ENCODE data around the gene NT5C. TPM values are rescaled to one million over a fixed set of nuclear protein-coding genes. Genes with fewer than 3 reads are reported as not detected.

The NT5C gene
- total RNA-seq, 1 donor from 2014 or later: 18.3 TPM

DNA sequence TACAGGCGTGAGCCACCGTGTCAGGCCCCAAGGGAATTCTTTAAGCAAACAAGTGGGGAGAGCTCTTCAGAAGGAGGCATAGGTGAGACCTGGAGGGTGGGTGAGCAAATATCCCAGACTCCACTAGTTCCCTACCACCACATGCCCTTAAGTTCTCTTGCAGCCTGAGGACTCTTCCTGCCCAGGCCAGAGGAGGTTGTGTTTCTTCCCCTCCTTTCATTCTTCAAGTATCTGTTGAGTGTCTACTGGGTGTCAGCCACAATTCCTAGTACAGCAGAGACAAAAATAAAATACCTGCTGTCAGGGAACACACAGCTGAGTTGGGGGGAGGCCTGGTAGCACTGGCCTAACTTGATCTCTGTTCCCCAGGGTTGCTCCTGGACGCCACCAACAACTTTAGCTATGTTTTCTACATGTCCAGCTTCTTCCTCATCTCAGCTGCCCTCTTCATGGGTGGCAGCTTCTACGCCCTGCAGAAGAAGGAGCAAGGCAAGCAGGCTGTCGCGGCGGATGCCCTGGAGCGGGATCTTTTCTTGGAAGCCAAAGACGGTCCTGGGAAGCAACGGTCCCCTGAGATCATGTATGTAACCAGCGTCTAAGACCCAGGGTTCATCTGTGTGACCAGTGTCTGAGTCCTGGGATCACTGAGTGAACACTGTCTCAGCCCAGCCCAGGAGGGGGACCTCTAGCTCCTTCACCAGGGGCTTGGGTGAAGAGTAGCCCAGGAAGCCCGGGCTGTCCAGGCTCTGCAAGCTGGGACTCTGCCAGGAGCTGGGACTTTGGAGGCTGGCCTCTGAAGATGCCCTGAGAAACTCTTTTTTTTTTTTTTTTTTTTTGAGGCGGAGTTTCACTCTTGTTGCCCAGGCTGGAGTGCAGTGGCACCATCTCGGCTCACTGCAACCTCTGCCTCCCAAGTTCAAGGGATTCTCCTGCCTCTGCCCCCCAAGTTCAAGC, 27.7 kb downstream of the NT5C start:
- Histone ChIP-seq H3K9me3 (no peaks in the 10 kb centered on the region), H3K4me1 (peaks cover 0 to 2% of the 10 kb centered on the region in 2 donors), H3K36me3 (no peaks in the 10 kb centered on the region), H3K27ac (no peak overlapping the region), H3K4me3 (no peak overlapping the region), H3K27me3 (no peaks in the 10 kb centered on the region)
- DNase-seq (ENCODE audit: low spot score in 2 of 2): no peak
- TF ChIP-seq, protein P1, sequence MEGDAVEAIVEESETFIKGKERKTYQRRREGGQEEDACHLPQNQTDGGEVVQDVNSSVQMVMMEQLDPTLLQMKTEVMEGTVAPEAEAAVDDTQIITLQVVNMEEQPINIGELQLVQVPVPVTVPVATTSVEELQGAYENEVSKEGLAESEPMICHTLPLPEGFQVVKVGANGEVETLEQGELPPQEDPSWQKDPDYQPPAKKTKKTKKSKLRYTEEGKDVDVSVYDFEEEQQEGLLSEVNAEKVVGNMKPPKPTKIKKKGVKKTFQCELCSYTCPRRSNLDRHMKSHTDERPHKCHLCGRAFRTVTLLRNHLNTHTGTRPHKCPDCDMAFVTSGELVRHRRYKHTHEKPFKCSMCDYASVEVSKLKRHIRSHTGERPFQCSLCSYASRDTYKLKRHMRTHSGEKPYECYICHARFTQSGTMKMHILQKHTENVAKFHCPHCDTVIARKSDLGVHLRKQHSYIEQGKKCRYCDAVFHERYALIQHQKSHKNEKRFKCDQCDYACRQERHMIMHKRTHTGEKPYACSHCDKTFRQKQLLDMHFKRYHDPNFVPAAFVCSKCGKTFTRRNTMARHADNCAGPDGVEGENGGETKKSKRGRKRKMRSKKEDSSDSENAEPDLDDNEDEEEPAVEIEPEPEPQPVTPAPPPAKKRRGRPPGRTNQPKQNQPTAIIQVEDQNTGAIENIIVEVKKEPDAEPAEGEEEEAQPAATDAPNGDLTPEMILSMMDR (IDR thresholded peaks at IDR 0.05): no peak
- intact Hi-C loops (cut with DNase I): no loop called here

DNA sequence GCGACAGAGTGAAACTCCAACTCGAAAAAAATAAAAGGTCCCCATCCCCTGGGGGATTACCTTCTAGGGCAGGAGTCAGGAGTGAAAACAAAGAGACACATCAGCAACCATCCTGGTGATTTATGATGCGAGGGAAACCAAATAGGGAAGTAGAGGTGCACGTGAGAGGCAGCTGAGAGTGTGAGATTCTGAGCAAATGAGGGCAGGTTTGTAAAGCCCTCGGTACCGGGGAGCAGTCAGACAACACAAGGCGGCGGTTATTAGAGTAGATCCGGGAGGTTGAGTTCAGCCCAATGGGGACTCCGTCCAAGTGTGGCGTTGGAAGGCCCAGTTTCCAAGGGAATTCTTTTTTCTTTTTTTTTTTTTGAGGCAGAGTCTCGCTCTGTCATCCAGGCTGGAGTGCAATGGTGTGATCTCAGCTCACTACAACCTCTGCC, 29.1 kb downstream of the NT5C start:
- Histone ChIP-seq H3K4me3 (no peak overlapping the region), H3K27ac (no peak overlapping the region), H3K36me3 (no peaks in the 10 kb centered on the region), H3K27me3 (no peaks in the 10 kb centered on the region), H3K9me3 (no peaks in the 10 kb centered on the region), H3K4me1 (peaks cover 0 to 2% of the 10 kb centered on the region in 2 donors)
- intact Hi-C loops (cut with DNase I): no loop called here
- DNase-seq (ENCODE audit: low spot score in 2 of 2): no peak
- TF ChIP-seq, protein P1 (IDR thresholded peaks at IDR 0.05): no peak

GRCh38 chr17:75099881-75100595, 31.5 kb downstream of the NT5C start:
- no peak for DNase-seq (ENCODE audit: low spot score in 2 of 2)
- intact Hi-C loops (cut with DNase I): no loop called here

GRCh38 chr17:75098861-75099260, 32.7 kb downstream of the NT5C start:
- no peak overlapping the region for H3K27ac ChIP-seq
- TF ChIP-seq, protein P1 (IDR thresholded peaks at IDR 0.05): no peak
- no peak for DNase-seq (ENCODE audit: low spot score in 2 of 2)
- H3K27me3 ChIP-seq: no peaks in the 10 kb centered on the region
- intact Hi-C loops (cut with DNase I): no loop called here
- no peak overlapping the region for H3K4me3 ChIP-seq
- peaks cover 0 to 3% of the 10 kb centered on the region in 2 donors for H3K4me1 ChIP-seq
- no peaks in the 10 kb centered on the region for H3K9me3 ChIP-seq
- H3K36me3 ChIP-seq: no peaks in the 10 kb centered on the region

More at GRCh38 chr17:75099881-75100595, 31.5 kb downstream of the NT5C start:
- no peaks in the 10 kb centered on the region for H3K27me3 ChIP-seq
- no peak overlapping the region for H3K4me3 ChIP-seq
- H3K9me3 ChIP-seq: no peaks in the 10 kb centered on the region
- H3K4me1 ChIP-seq: peaks cover 0 to 3% of the 10 kb centered on the region in 2 donors
- H3K27ac ChIP-seq: no peak overlapping the region
- H3K36me3 ChIP-seq: no peaks in the 10 kb centered on the region
- TF ChIP-seq, protein P1 (IDR thresholded peaks at IDR 0.05): no peak

DNA sequence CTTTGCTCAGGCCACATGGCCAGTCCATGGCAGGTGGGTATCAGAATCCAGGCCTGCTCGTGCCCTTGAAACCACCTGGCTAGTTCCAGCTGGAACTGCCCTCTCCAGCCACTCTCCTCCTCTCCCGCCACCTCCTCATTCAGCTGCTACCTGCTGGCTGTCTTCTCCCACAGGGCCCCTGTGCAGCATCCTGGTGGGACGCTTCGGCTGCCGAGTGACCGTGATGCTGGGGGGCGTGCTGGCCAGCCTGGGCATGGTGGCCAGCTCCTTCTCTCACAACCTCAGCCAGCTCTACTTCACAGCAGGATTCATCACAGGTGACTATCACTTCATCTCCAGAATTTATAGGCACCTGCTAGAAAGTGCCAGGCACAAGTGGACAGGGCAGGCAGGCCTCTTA, 33.7 kb downstream of the NT5C start:
- Histone ChIP-seq H3K27me3 (no peaks in the 10 kb centered on the region), H3K4me1 (peaks cover 0 to 3% of the 10 kb centered on the region in 2 donors), H3K4me3 (no peak overlapping the region), H3K9me3 (no peaks in the 10 kb centered on the region), H3K27ac (no peak overlapping the region), H3K36me3 (no peaks in the 10 kb centered on the region)
- intact Hi-C loops (cut with DNase I): no loop called here
- TF ChIP-seq, protein P1 (IDR thresholded peaks at IDR 0.05): no peak
- DNase-seq (ENCODE audit: low spot score in 2 of 2): no peak
